Ovary (tissue), 9 donors: ENCODE measurements around the gene ZNF124. TPM values are rescaled to one million over a fixed set of nuclear protein-coding genes. Genes with fewer than 3 reads are reported as not detected.
"Not testable (repeated sequence)": the region's sequence is repeated elsewhere in the genome, so short reads cannot be mapped to it uniquely, and the experiment has no call there.

Source experiments
- DNase-seq, 5 donors: peaks; one replicate each; pipeline ENCODE4 v3.0.0-alpha.2; 2019 to 2020
- H3K27ac ChIP-seq, 2 donors: fragments of 200-600 bp; one replicate each; pipeline versions ENCODE4 v1.5.1 to v1.8.0; 2019 to 2022
- H3K27me3 ChIP-seq: fragments of 200-600 bp; one replicate; pipeline ENCODE4 v1.8.0; 2022
- H3K36me3 ChIP-seq: fragments of 200-600 bp; sonication (generic); one replicate; pipeline ENCODE4 v1.5.1; 2019
- H3K4me1 ChIP-seq: one replicate; pipeline ENCODE4 v1.8.1; 2013; ENCODE audit warnings: mild to moderate bottlenecking, moderate library complexity; ENCODE audit not compliant: insufficient read depth
- H3K4me3 ChIP-seq: fragments of 200-600 bp; sonication (generic); one replicate; pipeline ENCODE4 v1.5.1; 2017
- H3K9me3 ChIP-seq, 2 donors: fragments of 200-600 bp in 1 of 2; sonication (generic) in 1 of 2; one replicate each; pipeline versions ENCODE4 v1.5.1 to v1.8.1; 2013 to 2019; ENCODE audit warnings: mild to moderate bottlenecking in 1 of 2, moderate library complexity in 1 of 2
- EP300 ChIP-seq: sonication (generic); formaldehyde crosslinking; IDR thresholded peaks from one replicate; pipeline ENCODE4 v1.6.1; 2017; ENCODE audit warnings: antibody characterized with exemption
- POLR2A ChIP-seq: fragments of 450-650 bp; IDR thresholded peaks from one replicate; pipeline ENCODE4 v1.6.1; 2017; ENCODE audit warnings: antibody characterized with exemption, mild to moderate bottlenecking, moderate library complexity
- WGBS, 3 donors: extraction: QIAGEN DNeasy Blood & Tissue Kit in 1 of 3; methylation state at CpG; one replicate each; pipeline versions ENCODE4 v1.1.5 to v1.1.7; 2013 to 2017; 5-methylcytosine and 5-hydroxymethylcytosine counted together
- intact Hi-C, 4 donors: fragments of 100-400 bp; cut with DNase I; formaldehyde crosslinking; loops; one replicate each; pipeline versions ENCODE4 v1.11.0 to v1.15.1; 2022 to 2023
- polyA plus RNA-seq, 2 donors: library from polyadenylated mRNA; stranded (reverse); fragments of 200-250 nt in 1 of 2; fragments of 350-450 nt in 1 of 2; fragmentation: Illumina TruSeq in 1 of 2; extraction: RNeasy Lipid Tissue Mini Kit (QIAGEN cat#74804) in 1 of 2; gene quantifications; one replicate each; pipeline ENCODE4 v1.2.3, GENCODE V29; 2013 to 2014
- total RNA-seq, 7 donors: library from RNA; depleted of rRNA in 2 of 7; stranded (reverse); fragments of >200 nt in 2 of 7; fragmentation: NEBNext Ultra II Directional in 3 of 7; extraction: Animal tissue kit (Norgen Biotek cat#: 25700) in 3 of 7; gene quantifications; one replicate each; pipeline versions ENCODE4 v1.1.0 to v1.2.4, GENCODE V29; 2016 to 2023
- TF ChIP-seq, protein P1 (sequence below), 3 donors: fragments of 450-650 bp in 2 of 3; fragments of 200-600 bp in 1 of 3; IDR thresholded peaks; one replicate each; pipeline versions ENCODE4 v1.5.1 to v1.8.0; 2016 to 2022; ENCODE audit warnings: antibody characterized with exemption in 3 of 3, mild to moderate bottlenecking in 1 of 3
- donor health status: DM: no; HTN: no; CAD: no; lungs with moderate emphysema.
- donor health status: DM: no; HTN: no; CAD: no.
- donor health status: Bipolar disorder and iron deficiency.
- donor health status: DM: yes; HTN: yes; CAD: no.
- donor health status: DM: no; HTN: no; CAD: no.
- donor health status: DM: yes; HTN: yes; CAD: no.

Gene ZNF124
- total and polyA plus RNA-seq, 9 donors = 3.4 to 94.6 (median 41.9) TPM

DNA sequence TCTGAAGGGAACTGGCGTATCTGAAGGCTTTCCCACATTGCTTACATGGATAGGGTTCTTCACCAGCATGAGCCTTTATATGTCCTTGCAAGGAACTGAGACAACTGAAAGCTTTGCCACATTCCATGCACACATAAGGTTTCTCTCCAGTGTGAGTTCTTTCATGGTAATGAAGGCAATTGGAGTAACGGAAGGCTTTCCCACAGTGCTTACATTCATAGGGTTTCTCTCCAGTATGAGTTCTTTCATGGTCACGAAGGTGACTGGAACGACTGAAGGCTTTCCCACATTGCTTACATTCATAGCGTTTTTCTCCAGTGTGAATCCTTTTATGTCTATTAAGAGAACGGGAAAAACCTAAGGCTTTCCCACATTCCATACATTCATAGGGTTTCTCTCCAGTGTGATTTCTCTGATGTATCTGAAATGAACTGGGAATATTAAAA lies 15.0 kb downstream of the ZNF124 start:
- Histone ChIP-seq H3K36me3 (no peaks in the 10 kb centered on the region), H3K4me3 (no peak overlapping the region)

DNA sequence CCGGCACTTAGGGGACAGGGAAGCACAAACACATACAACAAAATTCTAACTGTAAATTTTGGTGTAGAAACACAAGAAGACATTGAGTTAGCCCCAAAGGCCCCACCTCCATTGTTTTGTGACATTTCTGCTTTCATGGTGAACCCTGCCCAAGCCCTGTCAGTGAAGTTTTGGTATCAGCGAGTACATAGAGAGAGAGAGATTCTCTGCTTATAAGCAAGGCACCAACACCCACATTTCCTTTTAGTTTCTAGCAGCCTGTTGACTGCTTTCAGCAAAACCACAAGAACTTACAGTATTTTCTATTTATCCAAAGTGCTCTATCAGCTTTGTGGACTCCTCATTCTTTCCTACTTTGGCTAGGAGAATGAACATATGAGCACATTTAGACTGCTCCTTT lies 24.0 kb downstream of the ZNF124 start:
- WGBS, 3 donors = 97 to 100% (median 98%) methylated on average over 2 of the region's 2 CpGs
- no peak for DNase-seq
- Histone ChIP-seq H3K36me3 (no peaks in the 10 kb centered on the region), H3K27me3 (no peaks in the 10 kb centered on the region), H3K4me3 (no peak overlapping the region), H3K4me1 (no peaks in the 10 kb centered on the region), H3K9me3 (peaks cover 0 to 17% of the 10 kb centered on the region in 2 donors), H3K27ac (no peak overlapping the region)
- no peak for TF ChIP-seq EP300
- intact Hi-C loops = no loop called here

More for the DNA sequence above, 15.0 kb downstream of the ZNF124 start:
- TF ChIP-seq POLR2A (no peak), EP300 (no peak)
- TF ChIP-seq, protein P1, sequence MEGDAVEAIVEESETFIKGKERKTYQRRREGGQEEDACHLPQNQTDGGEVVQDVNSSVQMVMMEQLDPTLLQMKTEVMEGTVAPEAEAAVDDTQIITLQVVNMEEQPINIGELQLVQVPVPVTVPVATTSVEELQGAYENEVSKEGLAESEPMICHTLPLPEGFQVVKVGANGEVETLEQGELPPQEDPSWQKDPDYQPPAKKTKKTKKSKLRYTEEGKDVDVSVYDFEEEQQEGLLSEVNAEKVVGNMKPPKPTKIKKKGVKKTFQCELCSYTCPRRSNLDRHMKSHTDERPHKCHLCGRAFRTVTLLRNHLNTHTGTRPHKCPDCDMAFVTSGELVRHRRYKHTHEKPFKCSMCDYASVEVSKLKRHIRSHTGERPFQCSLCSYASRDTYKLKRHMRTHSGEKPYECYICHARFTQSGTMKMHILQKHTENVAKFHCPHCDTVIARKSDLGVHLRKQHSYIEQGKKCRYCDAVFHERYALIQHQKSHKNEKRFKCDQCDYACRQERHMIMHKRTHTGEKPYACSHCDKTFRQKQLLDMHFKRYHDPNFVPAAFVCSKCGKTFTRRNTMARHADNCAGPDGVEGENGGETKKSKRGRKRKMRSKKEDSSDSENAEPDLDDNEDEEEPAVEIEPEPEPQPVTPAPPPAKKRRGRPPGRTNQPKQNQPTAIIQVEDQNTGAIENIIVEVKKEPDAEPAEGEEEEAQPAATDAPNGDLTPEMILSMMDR (IDR thresholded peaks at IDR 0.05) = no peak
- Histone ChIP-seq H3K4me1 (no peaks in the 10 kb centered on the region), H3K27ac (no peak overlapping the region), H3K9me3 (peaks cover 0 to 36% of the 10 kb centered on the region in 2 donors), H3K27me3 (no peaks in the 10 kb centered on the region)
- no peak for DNase-seq
- 98 to 99% (median 98%) methylated on average over 6 of the region's 6 CpGs for WGBS, 3 donors
- intact Hi-C loops = no loop called here

DNA sequence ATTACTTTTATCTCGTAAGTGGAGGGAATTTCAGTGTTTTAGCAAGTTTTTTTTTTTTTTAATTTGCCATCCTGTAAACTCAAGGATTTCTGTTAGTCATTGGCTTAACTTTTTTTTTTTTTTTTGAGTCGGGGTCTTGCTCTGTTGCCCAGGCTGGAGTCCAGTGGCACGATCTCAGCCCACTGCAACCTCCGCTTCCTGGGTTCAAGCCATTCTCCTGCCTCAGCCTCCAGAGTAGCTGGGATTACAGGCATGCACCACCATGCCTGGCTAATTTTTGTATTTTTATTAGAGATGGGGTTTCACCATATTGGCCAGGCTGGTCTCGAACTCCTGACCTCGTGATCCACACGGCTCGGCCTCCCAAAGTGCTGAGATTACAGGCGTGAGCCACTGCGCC lies 24.7 kb downstream of the ZNF124 start:
- H3K4me1 ChIP-seq, H3K27ac ChIP-seq, H3K4me3 ChIP-seq, DNase-seq, intact Hi-C loops, H3K36me3 ChIP-seq, H3K27me3 ChIP-seq: not testable (repeated sequence)
- peaks cover 0 to 17% of the 10 kb centered on the region in 2 donors for H3K9me3 ChIP-seq
- 97 to 98% (median 97%) methylated on average over 10 of the region's 10 CpGs for WGBS, 3 donors

DNA sequence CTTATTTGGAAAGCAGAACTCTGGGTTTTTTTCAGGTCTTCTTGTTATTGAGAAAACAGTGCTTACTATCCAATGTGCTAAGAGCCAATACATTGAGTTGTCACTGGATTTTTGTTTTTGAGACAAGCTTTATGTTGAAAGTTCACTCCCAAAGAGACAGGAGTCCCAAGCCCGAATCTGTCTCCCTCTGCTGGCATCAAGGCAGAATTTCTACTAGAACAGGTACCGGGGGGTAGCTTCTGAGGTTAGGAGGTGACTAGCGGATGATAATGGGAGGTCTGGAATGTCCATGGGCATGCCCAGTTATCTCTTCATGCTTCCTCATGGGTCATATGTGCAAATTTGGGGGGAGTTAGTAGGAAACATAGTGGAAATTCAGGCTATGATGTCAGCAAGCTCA lies 25.1 kb downstream of the ZNF124 start:
- H3K27me3 ChIP-seq = no peaks in the 10 kb centered on the region
- 99 to 100% (median 99%) methylated on average over 3 of the region's 3 CpGs for WGBS, 3 donors
- no peak overlapping the region for H3K27ac ChIP-seq
- DNase-seq = no peak
- intact Hi-C loops = no loop called here
- no peak overlapping the region for H3K4me3 ChIP-seq
- H3K9me3 ChIP-seq = peaks cover 0 to 21% of the 10 kb centered on the region in 2 donors
- no peaks in the 10 kb centered on the region for H3K36me3 ChIP-seq
- no peaks in the 10 kb centered on the region for H3K4me1 ChIP-seq
- TF ChIP-seq POLR2A (no peak), EP300 (no peak)
- TF ChIP-seq, protein P1 (IDR thresholded peaks at IDR 0.05) = no peak

DNA sequence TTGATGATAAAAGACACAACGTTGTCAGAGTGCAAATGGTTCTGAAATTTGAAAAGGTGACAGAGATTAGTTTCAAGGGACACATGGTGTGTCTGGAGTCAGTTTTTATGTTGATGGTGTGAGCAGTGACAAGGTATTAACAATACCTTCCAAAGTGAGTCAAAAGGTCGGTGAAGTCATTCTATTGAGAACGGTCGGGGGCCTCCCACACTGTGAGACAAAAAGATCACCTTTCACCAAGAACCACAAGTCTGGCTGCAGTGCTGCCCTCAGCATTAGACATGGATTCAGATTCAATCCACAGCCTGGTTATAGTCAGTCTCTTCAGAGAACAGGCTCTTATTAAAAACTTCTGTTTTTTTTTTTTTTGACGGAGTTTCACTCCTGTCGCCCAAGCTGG lies 26.5 kb downstream of the ZNF124 start:
- WGBS, 3 donors = 94 to 98% (median 97%) methylated on average over 6 of the region's 6 CpGs
- Histone ChIP-seq H3K27ac (no peak overlapping the region), H3K4me1 (no peaks in the 10 kb centered on the region), H3K27me3 (no peaks in the 10 kb centered on the region), H3K36me3 (no peaks in the 10 kb centered on the region), H3K9me3 (peaks cover 0 to 29% of the 10 kb centered on the region in 2 donors), H3K4me3 (no peak overlapping the region)
- DNase-seq = no peak
- intact Hi-C loops = no loop called here
- TF ChIP-seq POLR2A (no peak), EP300 (no peak)
- TF ChIP-seq, protein P1 (IDR thresholded peaks at IDR 0.05) = no peak

DNA sequence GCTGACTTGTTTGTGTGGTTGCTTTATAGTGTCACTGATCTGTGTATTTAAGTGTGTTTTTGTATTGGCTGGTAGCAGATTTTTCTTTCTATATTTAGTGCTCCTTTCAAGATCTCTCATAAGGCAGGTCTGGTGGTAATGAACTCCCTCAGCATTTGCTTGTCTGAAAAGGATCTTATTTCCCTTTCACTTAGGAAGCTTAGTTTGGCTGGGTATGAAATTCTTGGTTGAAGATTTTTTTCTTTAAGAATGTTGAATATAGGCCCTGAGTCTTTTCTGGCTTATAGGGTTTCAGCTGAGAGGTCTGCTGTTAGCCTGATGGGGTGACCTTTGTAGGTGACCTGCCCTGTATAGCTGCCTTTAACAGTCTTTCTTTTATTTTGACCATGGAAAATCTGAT lies 32.3 kb downstream of the ZNF124 start:
- H3K4me1 ChIP-seq, H3K36me3 ChIP-seq, H3K27me3 ChIP-seq, intact Hi-C loops, DNase-seq, H3K27ac ChIP-seq, H3K4me3 ChIP-seq: not testable (repeated sequence)
- peaks cover 0 to 24% of the 10 kb centered on the region in 2 donors for H3K9me3 ChIP-seq
